H54 (cell line): ENCODE results near the gene GRAP2.
"Not testable (repeated sequence)": the region's sequence is repeated elsewhere in the genome, so short reads cannot be mapped to it uniquely, and the experiment has no call there.

ENCODE experiments used
- DNase-seq: peaks from one replicate; pipeline ENCODE4 v3.0.0; 2011; ENCODE audit warnings: low spot score, mixed read lengths; ENCODE audit not compliant: insufficient read length
- FAIRE-seq: peaks from 3 replicates; lab custom pipeline; 2011; peaks lifted over from hg19 to GRCh38; lab: Jason Lieb, UNC
- POLR2A ChIP-seq: IDR thresholded peaks from 2 replicates; pipeline ENCODE4 v1.6.1; 2011; ENCODE audit warnings: low read depth, mild to moderate bottlenecking, low read length

GRAP2 gene

GRCh38 chr22:39988386-39989114 is 87.7 kb downstream of the GRAP2 start:
- no peak for FAIRE-seq
- DNase-seq, result no peak
- TF ChIP-seq POLR2A, result no peak

- TF ChIP-seq POLR2A, result no peak
- DNase-seq (no peak), FAIRE-seq (no peak)
Observed at GRCh38 chr22:39989633-39990032, 88.7 kb downstream of the GRAP2 start.

- TF ChIP-seq POLR2A, result no peak
- DNase-seq, result no peak
- FAIRE-seq, result no peak
Observed at GRCh38 chr22:39990686-39991085, 89.8 kb downstream of the GRAP2 start.

DNA sequence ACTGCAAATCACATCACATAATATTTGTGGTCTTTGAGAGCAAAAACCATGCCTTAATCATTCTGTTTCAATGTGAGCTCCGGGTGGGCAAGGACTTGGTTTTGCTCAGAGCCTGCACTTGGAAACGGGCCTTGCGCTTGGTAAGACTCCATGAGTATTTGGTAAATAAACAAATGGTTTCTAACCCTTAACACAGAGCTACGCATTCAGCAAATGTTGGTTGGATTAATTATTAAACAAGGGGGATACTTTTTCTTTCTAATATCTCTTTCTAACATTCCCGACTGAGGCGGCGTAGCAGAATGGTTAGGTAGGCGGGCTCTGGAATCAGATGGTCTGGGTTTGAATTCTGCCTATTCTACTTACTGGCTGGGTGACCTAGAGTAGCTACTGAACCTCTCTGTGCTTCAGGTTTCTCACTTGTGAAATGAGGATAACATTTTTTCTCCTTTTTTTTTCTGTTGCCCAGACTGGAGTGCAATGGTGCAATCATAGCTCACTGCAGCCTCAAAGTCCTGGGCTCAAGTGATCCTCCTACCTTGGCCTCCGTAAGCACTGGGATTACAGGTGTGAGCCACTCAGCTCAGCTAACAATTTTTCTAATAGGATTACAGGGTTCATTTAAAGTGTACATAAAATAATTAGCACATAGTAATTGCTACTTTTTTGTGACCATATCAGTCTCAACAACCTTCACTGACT is 90.4 kb downstream of the GRAP2 start:
- no peak for FAIRE-seq
- TF ChIP-seq POLR2A, result no peak
- no peak for DNase-seq

DNA sequence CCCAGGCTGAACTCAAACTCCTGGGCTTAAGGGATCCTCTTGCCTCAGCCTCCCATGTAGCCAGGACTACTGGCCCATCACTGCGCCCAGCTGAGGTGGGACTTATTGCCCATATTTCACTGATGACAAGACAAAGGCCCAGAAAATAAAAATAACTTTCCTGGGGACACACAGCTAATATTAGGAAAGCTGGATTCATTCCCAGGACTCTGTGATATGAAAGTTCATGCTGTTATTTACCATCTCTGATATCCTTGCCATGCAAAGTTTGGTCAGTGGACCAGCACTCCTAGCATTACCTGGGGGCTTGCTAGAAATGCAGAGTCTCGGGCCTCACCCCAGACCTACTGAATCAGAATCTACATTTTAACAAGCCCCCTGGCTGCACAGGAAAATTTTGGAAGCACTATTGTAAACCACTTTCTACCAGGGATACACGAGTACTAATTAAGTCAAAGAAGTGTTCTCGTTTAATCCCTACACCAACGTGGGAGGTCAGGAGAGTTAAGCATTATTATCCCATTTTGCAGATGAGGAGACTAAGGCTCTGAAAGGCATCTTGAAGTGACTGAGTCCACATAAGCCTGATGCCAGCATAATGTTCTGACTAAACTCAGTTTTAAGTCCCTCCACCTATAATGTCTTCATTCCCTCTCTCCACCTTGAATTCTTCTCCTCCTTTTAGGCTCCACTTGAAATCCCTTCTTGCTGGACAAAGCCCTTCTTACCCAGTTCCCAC is 91.4 kb downstream of the GRAP2 start:
- DNase-seq (no peak), FAIRE-seq (no peak)
- no peak for TF ChIP-seq POLR2A

DNA sequence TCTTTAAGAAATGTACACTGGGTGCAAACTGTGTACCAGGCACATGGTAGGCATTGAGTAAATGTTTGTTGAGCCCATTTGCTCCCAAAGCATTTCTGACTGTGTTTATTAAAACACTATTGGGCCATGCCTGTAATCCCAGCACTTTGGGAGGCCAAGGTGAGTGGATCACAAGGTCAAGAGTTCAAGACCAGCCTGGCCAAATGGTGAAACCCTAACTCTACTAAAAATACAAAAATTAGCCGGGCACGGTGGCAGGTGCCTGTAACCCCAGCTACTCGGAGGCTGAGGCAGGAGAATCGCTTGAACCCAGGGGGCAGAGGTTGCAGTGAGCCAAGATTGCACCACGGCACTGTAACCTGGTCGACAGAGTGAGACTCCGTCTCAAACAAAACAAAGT is 92.0 kb downstream of the GRAP2 start:
- not testable (repeated sequence) for FAIRE-seq, DNase-seq

GRCh38 chr22:39994041-39994565 is 93.2 kb downstream of the GRAP2 start:
- no peak for FAIRE-seq
- no peak for TF ChIP-seq POLR2A
- DNase-seq, result no peak

DNA sequence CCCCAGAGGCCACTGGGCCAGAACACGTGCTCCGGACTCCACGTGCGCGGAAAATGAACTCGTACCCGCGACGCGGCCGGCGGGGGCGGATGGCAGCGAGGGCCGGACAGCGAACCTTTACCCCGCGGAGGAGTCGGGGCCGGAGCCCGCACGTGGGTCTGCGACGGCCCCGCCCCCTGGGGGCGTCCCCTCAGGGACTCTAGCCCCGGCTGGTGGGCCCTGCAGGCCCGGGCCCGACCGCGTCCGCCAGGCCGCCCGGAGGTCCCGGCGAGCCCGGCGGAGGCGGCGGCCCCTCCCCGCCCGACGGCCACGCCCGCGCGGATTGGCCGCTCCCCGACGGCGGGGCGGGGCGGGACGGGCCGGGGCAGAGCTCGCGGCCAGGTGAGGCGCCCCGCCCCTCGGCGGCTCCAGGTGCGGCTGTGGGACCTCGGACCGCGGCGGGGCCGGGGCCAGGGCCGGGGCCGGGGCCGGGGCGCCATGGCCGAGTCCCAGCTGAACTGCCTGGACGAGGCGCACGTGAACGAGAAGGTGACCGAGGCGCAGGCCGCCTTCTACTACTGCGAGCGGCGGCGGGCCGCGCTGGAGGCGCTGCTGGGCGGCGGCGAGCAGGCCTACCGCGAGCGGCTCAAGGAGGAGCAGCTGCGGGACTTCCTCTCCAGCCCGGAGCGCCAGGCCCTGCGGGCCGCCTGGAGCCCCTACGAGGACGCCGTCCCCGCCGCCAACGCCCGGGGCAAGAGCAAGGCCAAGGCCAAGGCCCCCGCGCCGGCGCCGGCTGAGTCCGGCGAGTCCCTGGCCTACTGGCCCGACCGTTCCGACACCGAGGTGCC is 93.9 kb downstream of the GRAP2 start, which contains the start of gene FAM83F:
Gene FAM83F (plus strand): TSS at position 389 of the 827 bp plus-strand sequence. CDS start 89 bp downstream, at position 478.
- DNase-seq, result no peak
- no peak for FAIRE-seq
- TF ChIP-seq POLR2A, result no peak

GRCh38 chr22:39995393-39996252 is 94.7 kb downstream of the GRAP2 start:
- FAIRE-seq, result no peak
- no peak for TF ChIP-seq POLR2A
- no peak for DNase-seq

DNA sequence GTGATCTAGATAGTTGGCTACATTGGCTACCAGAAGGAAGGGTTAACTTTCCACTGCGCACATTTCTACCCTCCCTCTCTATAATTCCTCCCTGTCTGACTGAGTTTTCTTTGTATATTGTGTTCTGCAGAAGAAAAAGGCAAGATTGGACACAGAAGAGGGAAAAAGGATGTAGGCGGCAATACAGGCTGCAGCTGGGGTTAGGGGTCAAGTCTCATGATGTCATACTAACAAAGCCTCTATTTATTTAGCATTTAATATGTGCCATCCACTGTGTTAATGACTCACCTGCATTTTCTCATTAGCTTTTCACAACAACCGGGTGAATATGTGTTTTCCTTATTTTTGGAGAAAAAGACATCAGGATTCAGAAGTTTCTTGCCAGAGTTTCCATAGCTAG is 95.8 kb downstream of the GRAP2 start:
- no peak for TF ChIP-seq POLR2A
- no peak for FAIRE-seq
- no peak for DNase-seq

- no peak for FAIRE-seq
- no peak for TF ChIP-seq POLR2A
- no peak for DNase-seq
Observed at GRCh38 chr22:39997421-39997820, 96.5 kb downstream of the GRAP2 start.
